Activated CD8-positive, alpha-beta memory T cell treated with anti-CD3 and anti-CD28 coated beads, Interleukin-2, amount 50 U/mL, for 24 hours (primary cell): ENCODE measurements around the gene ACOT8.

ENCODE experiments used
- DNase-seq: peaks from one replicate; pipeline ENCODE4 v3.0.0-alpha.2; 2020; ENCODE audit errors: extremely low read depth

Gene ACOT8

GRCh38 chr20:45792317-45793118 lies 64.7 kb downstream of the ACOT8 start:
- DNase-seq: no peak
